GM18505 (cell line): Measurements from ENCODE around the gene KAT2A.

Source experiments
- ATAC-seq: cut with Tn5 transposase; IDR thresholded peaks from one replicate; pipeline ENCODE4 v1.9.1; 2021; ENCODE audit not compliant: unreplicated experiment
- POLR2A ChIP-seq: IDR thresholded peaks from 4 replicates; pipeline ENCODE4 v1.6.1; 2011; ENCODE audit warnings: borderline replicate concordance; ENCODE audit not compliant: insufficient read depth, insufficient read length; ENCODE audit errors: extremely low read depth

KAT2A gene

DNA sequence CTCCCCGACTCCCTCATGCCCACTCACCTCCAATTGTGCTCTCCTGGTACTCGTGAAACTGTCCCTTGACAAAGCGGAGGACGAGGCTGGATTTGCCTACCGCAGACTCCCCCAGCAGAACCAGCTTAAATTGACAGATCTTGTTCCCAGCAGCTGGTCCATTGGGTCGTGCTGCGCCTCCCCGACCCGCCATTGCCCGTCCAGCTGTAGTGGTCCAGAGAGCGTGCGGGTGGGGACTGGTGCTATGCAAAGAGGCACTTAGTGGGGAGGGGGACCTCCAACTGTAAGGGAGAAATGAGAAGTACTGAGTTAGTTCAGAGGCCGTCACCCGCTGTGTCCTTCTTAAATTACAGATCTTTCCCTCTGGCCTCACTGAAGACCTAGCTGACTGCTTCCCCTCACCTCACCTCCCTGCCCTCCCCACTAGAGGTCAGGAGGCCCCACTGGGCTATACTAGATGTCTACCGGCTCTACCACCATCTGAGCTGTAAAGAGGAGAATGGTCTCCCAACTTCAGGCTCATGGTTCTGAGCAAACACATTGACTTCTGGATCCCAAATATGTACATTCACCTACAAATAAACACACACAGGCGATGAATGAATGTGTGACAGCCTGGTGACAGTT, 9.3 kb upstream of the KAT2A start:
- no peak for TF ChIP-seq POLR2A
- ATAC-seq = no peak

DNA sequence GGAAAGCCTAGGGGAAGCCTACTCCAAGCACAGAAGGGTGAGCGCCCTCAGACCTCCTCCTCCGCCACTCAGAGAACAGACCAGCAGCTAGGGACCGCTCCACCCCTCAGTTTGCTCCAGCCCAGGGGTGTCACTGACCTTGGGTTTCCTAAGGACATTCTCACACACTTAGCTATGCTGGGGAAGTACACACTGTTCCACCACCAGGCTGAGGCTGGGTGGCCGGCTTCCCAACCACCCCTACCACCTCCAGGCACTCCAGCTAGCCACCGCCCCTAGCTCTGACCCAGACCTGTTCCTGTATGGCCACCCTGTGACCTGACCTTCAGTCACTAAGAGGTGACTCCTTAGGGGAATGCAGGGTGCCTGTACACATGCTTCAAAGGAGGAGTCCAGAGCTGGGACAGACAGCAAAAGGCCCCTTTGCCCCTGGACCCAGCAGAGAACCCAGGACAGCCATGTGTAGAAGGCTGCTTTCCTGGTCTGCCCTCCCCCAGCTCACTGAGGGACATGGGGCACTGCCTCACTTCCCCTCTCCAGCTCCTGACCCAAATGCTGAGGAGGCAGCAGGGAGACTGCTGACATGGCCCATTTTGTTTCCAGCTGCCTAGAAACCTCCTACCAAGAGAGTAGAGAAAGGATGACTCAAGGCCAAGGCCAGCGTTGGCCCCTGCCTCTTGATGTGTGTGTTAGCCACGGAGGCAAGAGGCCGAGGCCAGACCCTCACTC, 8.1 kb upstream of the KAT2A start:
- no peak for ATAC-seq
- no peak for TF ChIP-seq POLR2A

DNA sequence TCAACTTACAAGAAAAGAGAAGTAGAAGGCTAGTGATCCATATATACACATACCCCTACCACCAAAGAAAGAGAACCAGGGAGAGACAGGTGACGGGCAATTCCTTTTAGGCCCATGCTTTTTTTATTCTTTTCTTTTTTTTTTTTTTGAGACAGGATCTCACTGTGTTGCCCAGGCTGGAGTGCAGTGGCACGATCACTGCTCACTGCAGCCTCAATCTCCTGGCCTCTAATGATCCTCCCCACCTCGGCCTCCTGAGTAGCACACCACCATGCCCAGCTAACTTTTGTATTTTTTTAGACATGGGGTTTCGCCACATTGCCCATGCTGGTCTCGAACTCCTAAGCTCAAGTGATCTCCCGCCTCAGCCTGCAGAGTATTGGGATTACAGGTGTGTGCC, 6.2 kb upstream of the KAT2A start:
- no peak for TF ChIP-seq POLR2A
- no peak for ATAC-seq

DNA sequence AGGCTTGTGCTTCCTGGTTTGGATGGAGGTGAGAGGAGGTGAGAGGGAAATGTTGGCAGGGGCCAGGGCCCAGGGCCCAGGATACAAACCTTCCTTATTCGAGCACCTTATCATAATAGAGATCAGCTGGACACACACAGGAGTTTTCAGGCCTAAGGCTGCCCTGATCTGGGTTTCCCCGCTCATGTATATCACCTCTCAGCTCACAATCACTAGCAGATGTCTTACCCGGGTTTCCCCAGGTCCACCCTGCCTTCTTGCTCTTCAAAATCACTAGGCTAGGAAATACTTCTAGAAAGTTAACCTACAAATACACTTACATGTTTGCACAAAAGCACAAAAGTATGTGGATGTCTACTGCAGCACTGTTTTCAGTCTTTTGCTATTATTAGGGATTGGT, 5.7 kb upstream of the KAT2A start:
- ATAC-seq = no peak
- TF ChIP-seq POLR2A = no peak

- no peak for TF ChIP-seq POLR2A
- no peak for ATAC-seq
Observed at GRCh38 chr17:42125565-42125964, 4.4 kb upstream of the KAT2A start.

- TF ChIP-seq POLR2A = no peak
Observed at GRCh38 chr17:42124256-42124655, 3.1 kb upstream of the KAT2A start.

DNA sequence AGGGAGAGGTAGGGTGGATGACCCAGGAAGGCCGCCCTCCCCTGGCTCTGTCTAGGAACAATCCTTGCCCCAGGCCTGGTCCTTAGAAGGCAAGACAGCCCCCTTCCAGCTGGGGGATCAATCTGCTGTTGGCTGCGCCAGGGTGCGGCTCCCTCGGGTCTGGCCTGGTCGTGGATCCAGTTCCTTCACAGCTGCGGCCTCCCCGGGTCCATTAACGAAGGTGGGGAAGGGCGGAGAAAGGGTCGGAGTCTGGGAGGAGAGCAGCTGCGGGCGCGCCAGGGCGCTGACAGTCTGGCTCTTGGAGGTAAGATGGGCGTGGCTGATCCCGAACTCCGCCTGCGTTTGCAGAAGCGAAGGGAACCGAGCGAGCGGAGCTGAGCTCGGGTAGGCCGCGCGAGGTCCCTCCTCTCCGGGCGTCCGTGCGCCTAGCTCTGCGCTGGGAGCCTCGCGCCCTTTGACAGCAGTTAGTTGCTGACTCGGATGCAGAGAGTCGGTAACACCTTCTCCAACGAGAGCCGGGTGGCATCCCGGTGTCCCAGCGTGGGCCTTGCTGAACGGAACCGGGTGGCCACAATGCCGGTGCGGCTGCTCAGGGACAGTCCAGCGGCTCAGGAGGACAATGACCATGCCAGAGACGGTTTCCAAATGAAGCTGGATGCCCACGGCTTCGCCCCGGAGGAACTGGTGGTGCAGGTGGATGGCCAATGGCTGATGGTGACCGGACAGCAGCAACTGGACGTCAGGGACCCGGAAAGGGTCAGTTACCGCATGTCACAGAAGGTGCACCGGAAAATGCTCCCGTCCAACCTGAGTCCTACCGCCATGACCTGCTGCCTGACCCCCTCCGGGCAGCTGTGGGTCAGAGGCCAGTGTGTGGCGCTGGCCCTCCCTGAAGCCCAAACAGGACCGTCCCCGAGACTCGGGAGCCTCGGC, 1.5 kb upstream of the KAT2A start, which contains the start of gene HSPB9:
HSPB9 (plus strand) TSS at position 434 of the 933 bp plus-strand sequence; CDS start at position 481, 47 bp downstream.
- ATAC-seq = no peak
- TF ChIP-seq POLR2A = no peak

More at GRCh38 chr17:42124256-42124655, 3.1 kb upstream of the KAT2A start:
- ATAC-seq = no peak

DNA sequence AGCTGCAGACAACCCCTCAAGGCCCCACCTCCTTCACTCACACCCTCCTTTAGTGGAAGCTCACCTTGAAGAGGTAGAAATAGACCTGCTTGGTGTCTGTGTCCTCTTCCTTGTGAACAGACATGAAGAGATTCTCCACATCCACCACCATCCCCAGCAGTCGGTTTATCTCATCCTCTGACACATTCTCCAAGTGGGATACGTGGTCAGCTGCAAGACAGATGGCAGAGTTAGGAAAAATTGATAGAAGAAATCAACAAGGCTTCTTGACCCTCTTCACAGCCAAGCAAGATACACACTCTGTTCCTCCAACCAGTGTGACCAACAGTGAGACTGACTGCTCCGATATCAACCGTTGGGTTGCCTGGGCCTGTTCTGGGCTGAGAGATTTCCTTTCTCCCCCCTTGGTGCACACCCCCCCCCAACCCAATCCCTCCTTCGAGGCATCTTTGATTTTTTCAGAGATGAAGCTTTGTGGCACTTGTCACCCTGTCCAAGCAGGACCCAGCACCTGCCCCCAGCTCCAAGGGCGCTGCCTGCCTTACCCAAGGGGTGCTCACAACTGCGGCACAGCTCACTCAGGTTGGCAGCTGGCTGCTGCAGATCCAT, 902 bp downstream of the KAT2A start:
- no peak for TF ChIP-seq POLR2A
- ATAC-seq = no peak

DNA sequence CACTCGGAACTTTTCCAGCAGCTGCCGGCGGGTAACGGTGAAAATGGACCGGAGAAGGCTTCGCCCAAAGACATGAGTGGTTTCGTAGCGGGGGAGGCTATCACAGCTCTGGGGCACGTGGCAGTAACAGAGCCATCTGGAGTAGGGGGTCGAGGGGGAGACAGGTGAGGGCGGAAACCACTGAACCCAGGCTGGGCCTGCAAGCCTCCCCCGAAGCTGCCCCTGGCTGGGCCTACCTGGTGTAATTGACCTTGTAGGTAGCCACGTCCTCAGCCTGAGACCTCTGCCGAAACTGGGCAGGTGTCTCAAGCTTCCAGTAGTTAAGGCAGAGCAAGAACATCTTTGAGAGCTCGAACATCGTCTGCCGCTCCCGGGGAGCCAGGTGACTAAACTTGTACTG, 1.9 kb downstream of the KAT2A start:
- no peak for ATAC-seq
- no peak for TF ChIP-seq POLR2A

- no peak for ATAC-seq
- no peak for TF ChIP-seq POLR2A
Observed at GRCh38 chr17:42118545-42118944, 2.6 kb downstream of the KAT2A start.

- ATAC-seq = no peak
- TF ChIP-seq POLR2A = no peak
Observed at GRCh38 chr17:42118126-42118510, 3.0 kb downstream of the KAT2A start.

DNA sequence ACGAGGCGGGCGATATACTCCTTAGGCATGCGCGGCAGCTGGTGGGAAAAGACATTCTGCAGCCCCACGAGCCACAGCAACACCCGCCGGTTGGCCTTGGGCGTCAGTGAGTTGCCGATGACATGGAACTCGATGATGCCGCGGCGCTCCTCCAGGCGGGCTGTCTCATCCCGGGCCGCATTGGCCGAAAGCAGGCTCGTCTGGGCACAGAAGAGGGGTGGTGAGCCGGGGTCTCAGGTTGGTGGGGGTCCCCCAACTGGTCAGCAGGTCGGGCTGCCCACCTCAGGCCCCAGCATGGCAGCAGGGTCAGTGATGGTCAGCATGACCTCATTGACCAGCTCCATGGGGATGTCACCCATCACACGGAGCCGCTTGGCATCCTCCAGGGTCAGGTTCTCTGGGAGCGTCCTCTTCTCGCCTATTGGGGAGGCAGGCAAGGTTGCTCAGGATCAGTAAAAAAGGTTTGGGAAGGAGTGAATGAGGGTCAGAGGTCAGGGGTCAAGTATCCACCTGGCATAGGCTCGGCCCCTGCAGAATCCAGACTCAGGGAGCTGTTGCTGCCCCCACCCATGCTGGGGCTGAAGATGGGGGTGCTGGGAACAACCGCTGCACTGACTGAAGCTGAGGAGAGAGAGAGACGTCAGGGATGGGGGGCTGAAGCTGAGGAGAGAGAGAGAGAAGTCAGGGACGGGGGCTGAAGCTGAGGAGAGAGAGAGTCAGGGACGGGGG, 3.6 kb downstream of the KAT2A start:
- TF ChIP-seq POLR2A = no peak
- no peak for ATAC-seq
